ENCODE measurements around the gene FADS3. TPM values are rescaled to one million over a fixed set of nuclear protein-coding genes. Genes with fewer than 3 reads are reported as not detected.
A peak's percentile ranks its signal among the peaks of the same experiment; 100 is the strongest.

Gene FADS3
- total RNA-seq, 5 donors from 2014 or later (not counting 1 experiment from before 2014, with no cell fraction given), result 6.5 to 17.1 (median 10.5) TPM

GRCh38 chr11:61901397-61901796 is 10.1 kb upstream of the FADS3 start:
- ChIA-PET POLR2A (no interaction called here), CTCF (interaction anchor here in 1 of 2 donors (5.6 kb wide), 1 partner anchor 180 kb away, joined by 100 read pairs; no protein-coding TSS in a partner anchor)
- Mint-ChIP-seq H3K36me3 (no peaks in the 10 kb centered on the region), H3K27ac (no peak overlapping the region), H3K27me3 (peaks cover 0 to 5% of the 10 kb centered on the region in 2 donors), H3K4me1 (peaks cover 6 to 12% (median 8%) of the 10 kb centered on the region in 3 donors), H3K4me3 (no peak overlapping the region), H3K9me3 (no peaks in the 10 kb centered on the region)
- DNase-seq (no peak), ATAC-seq (replicated peaks in 1 of 4) (no peak)
- no peaks in the 10 kb centered on the region for H3K36me3 ChIP-seq (ENCODE audit: control insufficient read depth in 2 of 2, extremely low read depth in 1 of 2, insufficient read depth in 1 of 2, low read length in 1 of 2)
- H3K9me3 ChIP-seq, result no peaks in the 10 kb centered on the region
- no peak overlapping the region for H3K4me3 ChIP-seq (ENCODE audit: control insufficient read depth in 1 of 2, extremely low read depth in 1 of 2, low read length in 1 of 2)
- WGBS (ENCODE audit: insufficient coverage), result 88% methylated on average over 6 of the region's 10 CpGs
- H3K27ac ChIP-seq (ENCODE audit: low read length), result no peak overlapping the region
- H3K4me1 ChIP-seq (ENCODE audit: control insufficient read depth in 1 of 2, extremely low read depth in 1 of 2, insufficient read depth in 2 of 2, low read length in 2 of 2), result peaks cover 0 to 14% of the 10 kb centered on the region in 2 experiments
- peaks cover 0 to 19% of the 10 kb centered on the region in 2 experiments for H3K27me3 ChIP-seq (replicated peaks in 1 of 2; ENCODE audit: control insufficient read depth in 2 of 2, extremely low read depth in 1 of 2, insufficient read depth in 2 of 2, low read length in 1 of 2)

DNA sequence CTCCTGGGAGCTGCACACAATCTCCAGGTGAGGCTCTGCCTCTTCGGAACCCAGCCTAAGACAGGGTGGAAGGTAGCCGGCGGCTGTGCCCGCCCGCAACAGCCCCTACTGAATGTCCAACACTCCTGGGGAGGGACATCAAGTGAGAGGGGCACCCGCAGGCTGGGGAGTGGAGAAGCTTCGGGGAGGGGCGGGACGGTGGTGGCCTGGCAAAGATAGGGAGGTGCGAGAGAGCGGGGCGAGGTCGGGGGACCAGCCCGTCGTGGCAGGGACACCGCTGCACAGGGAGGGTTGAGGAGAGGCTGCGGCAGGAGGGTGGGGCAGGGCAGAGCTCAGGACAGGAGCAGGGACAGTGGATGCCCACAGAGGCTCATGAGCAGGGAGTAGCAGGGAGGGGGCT is 8.9 kb upstream of the FADS3 start:
- no peak overlapping the region for H3K27ac ChIP-seq (ENCODE audit: low read length)
- Mint-ChIP-seq H3K27ac (no peak overlapping the region), H3K4me1 (peaks cover 6 to 12% (median 8%) of the 10 kb centered on the region in 3 donors)

DNA sequence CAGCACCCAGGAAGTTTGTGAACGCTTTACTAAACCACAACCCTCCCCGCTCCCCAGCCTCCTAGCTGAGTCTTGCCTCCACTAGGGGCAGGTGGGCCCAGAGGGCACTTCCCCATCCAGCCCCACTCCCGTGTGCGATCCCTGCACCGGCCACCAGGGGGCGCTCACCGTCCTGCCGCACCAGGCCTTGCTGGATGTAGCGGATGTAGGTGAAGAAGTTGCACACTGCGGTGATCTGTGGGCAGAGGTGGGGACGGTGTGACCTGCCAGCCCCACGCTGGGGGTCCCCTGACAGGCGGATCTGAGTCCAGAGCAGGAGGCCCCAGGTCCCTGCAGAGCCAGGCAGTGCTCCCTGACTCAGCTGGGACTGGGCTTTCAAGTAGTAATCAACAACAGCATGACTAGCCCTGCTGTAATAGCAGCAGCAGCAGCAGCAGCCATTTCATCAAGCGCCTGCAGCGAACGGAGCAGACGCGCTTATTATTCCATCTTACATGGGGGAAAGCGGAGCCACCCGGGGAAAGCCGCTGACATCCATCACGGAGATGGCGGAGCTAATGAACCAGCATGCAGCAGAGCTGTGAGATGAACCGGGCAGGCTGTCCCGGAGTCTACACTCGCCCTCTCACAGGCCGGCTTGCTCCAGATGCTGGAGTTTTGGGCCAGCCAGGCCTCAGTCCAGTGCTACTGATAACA is 7.9 kb upstream of the FADS3 start:
- H3K27ac ChIP-seq (ENCODE audit: low read length), result no peak overlapping the region
- peaks cover 0 to 12% of the 10 kb centered on the region in 2 experiments for H3K4me1 ChIP-seq (ENCODE audit: control insufficient read depth in 1 of 2, extremely low read depth in 1 of 2, insufficient read depth in 2 of 2, low read length in 2 of 2)
- H3K9me3 ChIP-seq, result no peaks in the 10 kb centered on the region
- H3K36me3 ChIP-seq (ENCODE audit: control insufficient read depth in 2 of 2, extremely low read depth in 1 of 2, insufficient read depth in 1 of 2, low read length in 1 of 2), result no peaks in the 10 kb centered on the region
- ATAC-seq (replicated peaks in 1 of 4) (peak; percentile 89 to 92 (median 92)), DNase-seq (peak; percentile 82 to 97 (median 91))
- peaks cover 0 to 9% of the 10 kb centered on the region in 2 experiments for H3K27me3 ChIP-seq (replicated peaks in 1 of 2; ENCODE audit: control insufficient read depth in 2 of 2, extremely low read depth in 1 of 2, insufficient read depth in 2 of 2, low read length in 1 of 2)
- Mint-ChIP-seq H3K4me1 (peaks cover 6 to 12% (median 8%) of the 10 kb centered on the region in 3 donors), H3K4me3 (no peak overlapping the region), H3K27me3 (peaks cover 0 to 3% of the 10 kb centered on the region in 2 donors), H3K9me3 (no peaks in the 10 kb centered on the region), H3K36me3 (no peaks in the 10 kb centered on the region), H3K27ac (peak overlapping the region; percentile 44 to 63)
- WGBS (ENCODE audit: insufficient coverage), result 53% methylated on average over 21 of the region's 27 CpGs
- ChIA-PET POLR2A (interaction anchor here in 1 of 2 donors (0.9 kb wide), 1 partner anchor 225 kb away, joined by 3 read pairs; the partner anchor contains the start of gene INCENP), CTCF (interaction anchor here (0.5 to 5.6 kb wide), 23 partner anchors 9 to 404 kb away, joined by 3 to 100 read pairs (median 6); partner anchors contain the start of gene BEST1 (in 1 of the 2))
- H3K4me3 ChIP-seq (ENCODE audit: control insufficient read depth in 1 of 2, extremely low read depth in 1 of 2, low read length in 1 of 2), result no peak overlapping the region

More for the DNA sequence above, 8.9 kb upstream of the FADS3 start:
- H3K27me3 ChIP-seq (replicated peaks in 1 of 2; ENCODE audit: control insufficient read depth in 2 of 2, extremely low read depth in 1 of 2, insufficient read depth in 2 of 2, low read length in 1 of 2), result peaks cover 0 to 18% of the 10 kb centered on the region in 2 experiments
- H3K9me3 Mint-ChIP-seq, result no peaks in the 10 kb centered on the region
- peaks cover 0 to 5% of the 10 kb centered on the region in 2 donors for H3K27me3 Mint-ChIP-seq
- H3K4me1 ChIP-seq (ENCODE audit: control insufficient read depth in 1 of 2, extremely low read depth in 1 of 2, insufficient read depth in 2 of 2, low read length in 2 of 2), result peaks cover 0 to 14% of the 10 kb centered on the region in 2 experiments
- no peak for ATAC-seq (replicated peaks in 1 of 4)
- no peak overlapping the region for H3K4me3 Mint-ChIP-seq
- no peak for DNase-seq
- ChIA-PET CTCF (interaction anchor here (1.0 to 5.6 kb wide), 4 partner anchors 47 to 181 kb away, joined by 5 to 100 read pairs (median 18); no protein-coding TSS in a partner anchor), POLR2A (no interaction called here)
- WGBS (ENCODE audit: insufficient coverage), result 94% methylated on average over 17 of the region's 17 CpGs
- H3K4me3 ChIP-seq (ENCODE audit: control insufficient read depth in 1 of 2, extremely low read depth in 1 of 2, low read length in 1 of 2), result no peak overlapping the region
- no peaks in the 10 kb centered on the region for H3K36me3 Mint-ChIP-seq
- no peaks in the 10 kb centered on the region for H3K9me3 ChIP-seq
- H3K36me3 ChIP-seq (ENCODE audit: control insufficient read depth in 2 of 2, extremely low read depth in 1 of 2, insufficient read depth in 1 of 2, low read length in 1 of 2), result no peaks in the 10 kb centered on the region

- Histone ChIP-seq H3K9me3 (no peaks in the 10 kb centered on the region), H3K4me3 (ENCODE audit: control insufficient read depth in 1 of 2, extremely low read depth in 1 of 2, low read length in 1 of 2) (no peak overlapping the region), H3K36me3 (ENCODE audit: control insufficient read depth in 2 of 2, extremely low read depth in 1 of 2, insufficient read depth in 1 of 2, low read length in 1 of 2) (no peaks in the 10 kb centered on the region), H3K4me1 (ENCODE audit: control insufficient read depth in 1 of 2, extremely low read depth in 1 of 2, insufficient read depth in 2 of 2, low read length in 2 of 2) (peaks cover 0 to 12% of the 10 kb centered on the region in 2 experiments), H3K27ac (ENCODE audit: low read length) (no peak overlapping the region), H3K27me3 (replicated peaks in 1 of 2; ENCODE audit: control insufficient read depth in 2 of 2, extremely low read depth in 1 of 2, insufficient read depth in 2 of 2, low read length in 1 of 2) (peaks cover 0 to 2% of the 10 kb centered on the region in 2 experiments)
- POLR2A ChIA-PET, result no interaction called here
- Mint-ChIP-seq H3K4me3 (no peak overlapping the region), H3K27me3 (peaks cover 0 to 3% of the 10 kb centered on the region in 2 donors), H3K27ac (no peak overlapping the region), H3K36me3 (no peaks in the 10 kb centered on the region), H3K4me1 (peaks cover 6 to 8% (median 8%) of the 10 kb centered on the region in 3 donors), H3K9me3 (no peaks in the 10 kb centered on the region)
- CTCF ChIA-PET, result interaction anchor here (0.6 to 5.6 kb wide), 16 partner anchors 14 to 215 kb away, joined by 3 to 100 read pairs (median 7); no protein-coding TSS in a partner anchor
- WGBS (ENCODE audit: insufficient coverage), result 92% methylated on average over 9 of the region's 9 CpGs
- no peak for ATAC-seq (replicated peaks in 1 of 4)
- DNase-seq, result no peak
Observed at GRCh38 chr11:61898247-61898582, 6.9 kb upstream of the FADS3 start.

DNA sequence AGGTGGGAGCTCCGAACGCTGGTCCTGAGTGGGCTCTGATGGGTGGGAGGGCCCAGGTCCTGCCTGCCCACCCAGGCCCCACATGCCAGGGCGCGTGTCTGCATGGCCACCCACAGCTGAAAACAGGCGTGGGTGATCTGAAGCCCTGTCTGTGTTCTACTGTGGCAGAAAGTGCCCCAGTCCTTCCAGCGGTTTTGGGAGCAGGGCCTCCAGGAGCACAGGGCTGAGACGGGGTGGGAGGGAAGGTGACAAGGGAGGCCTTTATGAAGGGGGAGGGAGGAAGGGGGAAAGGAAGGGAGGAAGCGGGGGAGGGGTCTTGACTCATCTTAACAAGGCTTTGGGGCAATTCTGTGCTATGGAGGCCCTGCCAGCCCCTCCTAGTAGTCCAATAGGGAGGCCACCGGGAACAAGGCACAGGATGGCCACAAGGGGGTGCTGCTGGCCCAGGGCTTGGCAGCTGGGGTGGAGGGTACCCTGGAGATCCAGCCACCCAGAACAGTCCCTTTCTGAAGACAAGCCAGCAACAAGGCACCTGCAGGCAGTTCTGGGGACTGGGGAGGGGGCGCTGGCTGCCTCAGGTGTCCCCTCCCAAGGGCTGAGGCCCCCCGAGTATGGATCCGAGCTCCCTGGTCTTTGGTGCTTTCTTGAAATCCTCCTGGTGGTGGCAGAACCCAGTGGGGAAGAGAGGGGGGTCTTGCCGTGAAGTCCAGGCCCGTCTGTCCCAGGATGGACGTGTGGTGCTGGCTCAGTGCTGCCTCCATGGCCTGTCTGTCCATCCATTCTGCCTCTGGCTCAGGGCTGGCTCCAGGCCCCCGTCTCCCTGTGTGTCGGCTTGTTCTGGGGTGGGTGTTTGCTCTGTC is 6.3 kb upstream of the FADS3 start:
- Mint-ChIP-seq H3K36me3 (no peaks in the 10 kb centered on the region), H3K9me3 (no peaks in the 10 kb centered on the region), H3K4me3 (no peak overlapping the region), H3K27ac (no peak overlapping the region), H3K27me3 (peaks cover 0 to 3% of the 10 kb centered on the region in 2 donors), H3K4me1 (peaks cover 6 to 8% (median 8%) of the 10 kb centered on the region in 3 donors)
- WGBS (ENCODE audit: insufficient coverage), result 71% methylated on average over 13 of the region's 17 CpGs
- Histone ChIP-seq H3K27ac (ENCODE audit: low read length) (no peak overlapping the region), H3K36me3 (ENCODE audit: control insufficient read depth in 2 of 2, extremely low read depth in 1 of 2, insufficient read depth in 1 of 2, low read length in 1 of 2) (no peaks in the 10 kb centered on the region), H3K27me3 (replicated peaks in 1 of 2; ENCODE audit: control insufficient read depth in 2 of 2, extremely low read depth in 1 of 2, insufficient read depth in 2 of 2, low read length in 1 of 2) (peaks cover 0 to 2% of the 10 kb centered on the region in 2 experiments), H3K4me1 (ENCODE audit: control insufficient read depth in 1 of 2, extremely low read depth in 1 of 2, insufficient read depth in 2 of 2, low read length in 2 of 2) (peaks cover 0 to 12% of the 10 kb centered on the region in 2 experiments), H3K4me3 (ENCODE audit: control insufficient read depth in 1 of 2, extremely low read depth in 1 of 2, low read length in 1 of 2) (no peak overlapping the region), H3K9me3 (no peaks in the 10 kb centered on the region)
- ChIA-PET CTCF (interaction anchor here (0.6 to 5.6 kb wide), 17 partner anchors 9 to 214 kb away, joined by 3 to 100 read pairs (median 8); no protein-coding TSS in a partner anchor), POLR2A (no interaction called here)
- peak; percentile 55 to 60 (median 60) for ATAC-seq (replicated peaks in 1 of 4)
- peak; percentile 38 to 83 (median 69) for DNase-seq
